NCI-H128 (cell line): ENCODE measurements around the gene TPPP3.
"Not testable (repeated sequence)": the region's sequence is repeated elsewhere in the genome, so short reads cannot be mapped to it uniquely, and the experiment has no call there.

ENCODE experiments used
- DNase-seq: peaks from one replicate; lab custom pipeline; 2025; ENCODE audit not compliant: unreplicated experiment; lab: John Stamatoyannopoulos, UW

Gene TPPP3

GRCh38 chr16:67391424-67392300 lies 1.6 kb downstream of the TPPP3 start:
- peak; percentile 1 for DNase-seq

GRCh38 chr16:67390816-67391423 lies 2.4 kb downstream of the TPPP3 start:
- no peak for DNase-seq

DNA sequence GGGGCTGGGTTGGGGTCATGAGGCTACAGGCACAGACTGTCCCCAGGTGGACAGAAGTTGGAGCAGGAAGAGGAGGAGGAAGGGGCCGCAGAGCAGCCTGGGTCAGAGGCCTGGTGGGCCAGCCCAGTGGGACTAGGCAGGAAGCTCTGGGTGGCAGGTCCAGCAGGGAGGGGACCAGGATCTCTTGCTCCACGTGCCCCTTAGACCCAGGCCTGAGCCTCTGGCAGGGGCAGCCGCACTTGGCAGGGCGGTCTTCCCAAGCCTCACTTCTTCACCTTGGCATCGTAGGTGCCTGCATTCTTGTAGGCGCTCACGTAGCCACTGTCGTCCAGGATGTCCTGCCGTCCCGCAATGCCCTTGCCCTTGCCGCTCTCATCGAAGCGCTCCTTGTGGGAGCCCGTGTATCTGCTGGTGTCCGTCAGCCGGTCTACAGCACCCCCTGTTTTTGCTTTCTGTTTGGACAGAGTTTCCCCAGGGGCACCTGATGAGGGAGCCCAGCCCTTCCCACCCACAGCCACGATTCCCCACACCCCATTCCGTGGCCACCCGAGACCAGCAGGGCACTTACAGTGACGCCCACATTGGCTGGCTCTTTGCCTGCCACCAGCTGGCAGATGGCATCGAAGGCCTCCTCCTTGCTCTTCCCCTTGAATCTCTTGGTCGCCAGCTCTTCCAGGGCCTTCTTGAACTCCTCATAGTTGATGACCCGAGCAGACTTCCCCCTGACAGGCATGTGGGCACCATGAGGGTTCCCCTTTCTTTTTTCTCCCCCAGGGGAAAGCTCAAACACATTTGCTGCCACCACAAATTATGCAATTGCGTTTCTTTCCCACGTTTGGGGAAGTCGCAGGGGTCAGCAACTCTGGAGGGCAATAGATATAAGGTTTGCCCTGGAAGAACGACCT lies 3.1 kb downstream of the TPPP3 start:
- DNase-seq = no peak

DNA sequence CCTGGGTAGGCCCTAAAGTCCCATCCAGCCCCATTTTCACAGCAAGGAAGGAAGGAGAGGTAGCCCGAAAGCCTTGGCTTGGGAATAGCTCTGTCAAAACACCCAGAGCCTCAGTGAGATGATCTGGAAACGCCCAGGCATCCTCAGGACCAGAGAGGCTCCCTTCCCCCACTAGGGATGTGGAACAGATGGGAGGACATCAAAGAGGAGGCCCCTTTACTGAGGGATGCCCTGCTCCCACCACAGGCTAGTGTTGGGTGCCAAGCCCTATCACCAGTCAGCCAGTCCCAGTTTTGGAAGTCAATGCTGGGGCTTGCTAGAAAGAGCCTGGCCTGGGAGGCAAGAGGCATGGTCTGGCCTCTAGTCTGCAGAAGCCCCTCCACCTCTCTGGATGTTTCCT lies 4.7 kb downstream of the TPPP3 start:
- no peak for DNase-seq

- DNase-seq = no peak
Observed at GRCh38 chr16:67388191-67388590, 5.1 kb downstream of the TPPP3 start.

GRCh38 chr16:67387479-67388079 lies 5.7 kb downstream of the TPPP3 start:
- no peak for DNase-seq

GRCh38 chr16:67386861-67387455 lies 6.3 kb downstream of the TPPP3 start:
- DNase-seq = no peak

- DNase-seq = no peak
Observed at GRCh38 chr16:67384778-67385510, 8.4 kb downstream of the TPPP3 start.

- no peak for DNase-seq
Observed at GRCh38 chr16:67383284-67383683, 10.0 kb downstream of the TPPP3 start.

GRCh38 chr16:67378642-67379041 lies 14.7 kb downstream of the TPPP3 start:
- no peak for DNase-seq

DNA sequence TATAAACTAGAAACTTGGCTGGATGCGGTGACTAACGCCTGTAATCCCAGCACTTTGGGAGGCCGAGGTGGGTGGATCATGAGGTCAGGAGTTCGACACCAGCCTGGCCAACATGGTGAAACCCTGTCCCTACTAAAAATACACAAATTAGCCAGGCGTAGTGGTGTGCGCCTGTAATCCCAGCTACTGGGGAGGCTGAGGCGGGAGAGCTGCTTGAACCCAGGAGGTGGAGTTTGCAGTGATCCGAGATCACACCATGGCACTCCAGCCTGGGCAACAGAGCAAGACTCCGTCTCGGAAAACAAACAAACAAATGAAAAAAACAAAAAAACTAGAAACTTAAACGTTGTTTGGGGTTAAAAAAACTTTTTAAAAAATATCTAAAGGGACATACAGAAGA lies 17.3 kb downstream of the TPPP3 start:
- DNase-seq = not testable (repeated sequence)

- DNase-seq = no peak
Observed at GRCh38 chr16:67372664-67373063, 20.6 kb downstream of the TPPP3 start.

DNA sequence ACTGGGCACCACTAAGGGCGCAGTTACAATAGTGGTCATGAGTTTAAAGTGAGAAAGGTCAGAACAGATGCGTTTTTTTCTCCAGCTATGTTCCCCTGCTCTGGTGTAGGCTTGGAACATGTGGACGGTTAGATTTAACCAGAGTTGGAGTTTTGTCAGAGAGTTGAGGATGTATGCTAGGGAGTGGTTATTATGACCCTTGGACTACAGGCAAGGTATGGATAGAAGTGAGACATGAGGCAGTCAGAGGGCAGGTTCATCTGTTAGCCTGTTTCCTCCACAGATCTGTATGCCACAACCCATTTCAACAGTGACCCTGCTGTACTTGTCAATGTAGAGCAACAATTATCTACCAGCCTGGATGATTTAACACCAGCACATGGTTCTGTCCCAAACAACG lies 22.6 kb downstream of the TPPP3 start:
- DNase-seq = no peak

- no peak for DNase-seq
Observed at GRCh38 chr16:67364600-67365235, 28.6 kb downstream of the TPPP3 start.

DNA sequence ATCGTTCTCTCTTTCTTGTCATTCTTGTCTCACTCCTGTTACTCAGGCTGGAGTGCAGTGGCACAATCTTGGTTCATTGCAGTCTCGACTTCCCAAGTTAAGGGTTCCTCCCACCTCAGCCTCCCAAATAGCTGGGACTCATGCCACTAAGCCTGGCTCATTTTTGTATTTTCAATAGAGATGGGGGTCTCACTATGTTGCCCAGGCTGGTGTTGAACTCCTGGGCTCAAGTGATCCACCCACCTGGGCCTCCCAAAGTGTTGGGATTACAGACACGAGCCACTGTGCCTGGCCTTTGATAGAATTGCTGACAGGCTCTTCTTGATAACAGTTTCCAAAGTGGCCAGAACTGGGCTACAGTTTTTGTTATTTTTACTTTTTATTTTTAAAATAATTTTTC lies 32.3 kb downstream of the TPPP3 start:
- DNase-seq = no peak

GRCh38 chr16:67359540-67360269 lies 33.6 kb downstream of the TPPP3 start:
- DNase-seq = not testable (repeated sequence)

- DNase-seq = no peak
Observed at GRCh38 chr16:67357561-67357960, 35.7 kb downstream of the TPPP3 start.

- DNase-seq = no peak
Observed at GRCh38 chr16:67356396-67356795, 36.9 kb downstream of the TPPP3 start.

DNA sequence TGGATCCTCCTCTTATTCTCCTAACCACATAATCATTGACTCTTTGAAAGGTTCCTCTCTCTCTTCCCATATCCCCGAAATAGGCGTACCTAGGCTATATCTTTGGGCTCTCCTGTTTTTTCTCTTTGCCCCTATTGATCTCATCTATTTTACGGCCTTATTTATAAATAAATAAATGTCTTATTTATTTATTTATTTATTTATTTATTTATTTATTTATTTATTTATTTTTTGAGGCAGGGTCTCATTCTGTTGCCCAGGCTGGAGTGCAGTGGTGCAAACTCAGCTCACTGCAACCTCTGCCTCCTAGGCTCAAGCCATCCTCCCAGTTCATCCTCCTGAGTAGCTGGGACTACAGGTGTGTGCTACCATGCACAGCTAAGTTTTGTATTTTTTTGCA lies 40.8 kb downstream of the TPPP3 start:
- not testable (repeated sequence) for DNase-seq
